ENCODE data around the gene SUMF1.
A peak's percentile ranks its signal among the peaks of the same experiment; 100 is the strongest.

SUMF1 gene

DNA sequence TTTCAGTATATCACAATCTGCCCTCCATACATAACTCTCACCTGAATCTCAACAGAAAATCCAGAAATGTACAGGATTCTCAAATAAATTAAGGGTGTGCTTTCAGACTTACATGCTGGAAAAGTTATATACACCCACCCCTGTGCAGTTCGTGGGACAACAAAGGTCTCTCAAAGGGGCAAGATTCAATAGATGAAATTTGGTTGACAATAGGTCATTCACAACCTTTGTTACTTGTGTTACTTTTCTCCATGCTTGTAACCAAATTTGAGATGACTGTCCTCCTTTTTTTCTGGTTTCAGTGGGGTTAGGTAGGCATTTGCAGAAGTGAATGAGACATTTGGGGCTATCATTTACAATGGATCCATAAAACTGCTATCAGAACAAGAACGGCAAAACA lies 91.2 kb downstream of the SUMF1 start:
- no peak for DNase-seq

DNA sequence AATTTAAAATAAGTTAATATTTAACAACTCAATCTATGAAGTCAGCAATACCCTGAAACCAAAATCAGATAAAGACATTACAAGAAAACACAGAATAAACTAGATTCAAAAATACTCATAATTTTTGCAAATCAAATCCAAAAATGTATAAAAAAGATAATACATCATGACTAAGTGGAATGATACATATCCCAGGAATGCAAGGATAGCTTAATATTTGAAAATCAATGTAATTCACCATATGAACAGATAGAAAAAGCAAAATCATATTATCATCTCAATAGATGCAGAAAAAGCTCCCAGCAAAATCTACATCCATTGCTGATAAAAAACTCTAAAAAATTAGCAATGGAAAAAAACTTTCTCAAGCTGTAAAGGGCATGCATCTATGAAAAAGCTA lies 93.4 kb downstream of the SUMF1 start:
- DNase-seq: no peak

DNA sequence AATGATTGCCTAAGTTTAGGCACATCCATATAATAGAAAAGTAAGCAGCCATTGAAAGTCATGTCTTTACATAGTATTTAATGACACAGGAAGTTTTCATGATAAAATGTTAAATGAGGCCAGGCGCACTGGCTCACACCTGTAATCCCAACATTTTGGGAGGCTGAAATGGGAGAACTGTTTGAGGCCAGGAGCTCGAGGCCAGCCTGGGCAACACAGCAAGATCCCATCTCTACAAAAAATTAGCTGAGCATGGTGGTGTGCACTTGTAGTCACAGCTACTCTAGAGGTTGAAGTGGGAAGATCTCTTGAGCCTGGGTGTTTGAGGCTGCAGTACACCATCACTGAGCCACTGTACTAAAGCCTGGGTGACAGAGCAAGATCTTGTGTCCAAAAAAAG lies 104.5 kb downstream of the SUMF1 start:
- no peak for DNase-seq

DNA sequence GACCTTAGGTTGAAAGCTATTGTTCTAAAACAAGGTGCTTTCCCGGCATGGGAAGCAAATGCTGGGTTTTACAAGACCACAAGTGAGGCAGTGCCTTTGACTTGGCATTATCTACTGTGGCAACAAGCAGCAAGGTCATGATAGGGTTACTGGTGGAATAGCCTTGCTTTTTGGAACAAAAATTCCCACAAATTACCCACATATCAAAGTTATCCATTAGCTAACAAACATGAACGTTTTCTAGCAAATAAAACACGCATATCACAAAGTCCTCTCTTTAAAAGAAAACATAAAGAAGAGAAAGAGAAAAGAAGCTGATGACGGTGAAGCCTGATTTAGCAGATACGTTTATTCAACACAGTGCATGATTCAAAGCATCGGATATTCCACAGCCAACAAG lies 106.3 kb downstream of the SUMF1 start:
- DNase-seq: no peak

DNA sequence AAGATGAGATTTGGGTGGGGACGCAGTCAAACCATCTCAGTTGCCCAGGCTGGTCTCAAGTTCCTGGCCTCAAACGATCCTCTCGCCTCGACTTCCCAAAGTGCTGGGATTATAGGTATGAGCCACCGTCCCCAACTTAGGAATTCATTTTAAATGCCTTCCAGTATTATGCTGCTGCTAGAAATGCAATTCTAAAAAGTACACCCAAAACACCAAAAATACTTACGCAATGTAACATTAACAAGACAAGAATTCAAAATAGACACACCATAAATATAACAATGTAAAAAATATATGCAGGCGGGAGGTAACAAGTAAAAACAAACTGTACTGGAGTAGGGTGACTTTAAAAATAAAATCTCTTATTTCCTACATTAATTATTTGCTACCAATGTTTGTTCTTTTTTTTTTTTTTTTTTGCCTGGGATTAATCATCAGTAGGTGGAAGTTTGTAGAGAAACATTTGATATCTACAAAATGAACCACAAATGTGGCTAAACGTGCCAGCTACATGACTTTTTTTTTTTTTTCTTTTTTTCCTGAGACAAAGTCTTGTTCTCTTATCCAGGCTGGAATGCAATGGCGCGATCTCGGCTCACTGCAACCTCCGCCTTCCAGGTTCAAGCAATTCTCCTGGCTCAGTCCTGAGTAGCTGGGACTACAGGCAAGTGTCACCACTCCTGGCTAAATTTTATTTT lies 107.1 kb downstream of the SUMF1 start:
- DNase-seq: no peak

DNA sequence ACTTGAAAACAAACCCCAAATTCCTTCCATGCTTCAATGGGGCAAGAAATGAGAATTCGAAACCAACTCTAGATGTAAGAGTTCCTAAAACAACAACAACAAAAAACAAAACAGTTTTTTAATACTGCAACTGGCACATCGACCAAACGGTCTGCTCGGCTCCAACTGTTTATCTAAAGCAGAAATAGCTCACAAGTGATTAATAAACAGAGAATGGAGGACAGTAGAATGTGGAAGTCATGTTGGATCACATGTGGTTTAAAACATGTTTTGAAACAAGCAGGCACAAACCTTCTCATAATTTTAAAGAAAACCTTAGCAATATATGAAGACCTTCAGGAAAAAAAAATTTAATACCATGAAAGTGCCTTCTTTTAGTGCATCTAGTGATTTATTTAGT lies 108.8 kb downstream of the SUMF1 start:
- no peak for DNase-seq

DNA sequence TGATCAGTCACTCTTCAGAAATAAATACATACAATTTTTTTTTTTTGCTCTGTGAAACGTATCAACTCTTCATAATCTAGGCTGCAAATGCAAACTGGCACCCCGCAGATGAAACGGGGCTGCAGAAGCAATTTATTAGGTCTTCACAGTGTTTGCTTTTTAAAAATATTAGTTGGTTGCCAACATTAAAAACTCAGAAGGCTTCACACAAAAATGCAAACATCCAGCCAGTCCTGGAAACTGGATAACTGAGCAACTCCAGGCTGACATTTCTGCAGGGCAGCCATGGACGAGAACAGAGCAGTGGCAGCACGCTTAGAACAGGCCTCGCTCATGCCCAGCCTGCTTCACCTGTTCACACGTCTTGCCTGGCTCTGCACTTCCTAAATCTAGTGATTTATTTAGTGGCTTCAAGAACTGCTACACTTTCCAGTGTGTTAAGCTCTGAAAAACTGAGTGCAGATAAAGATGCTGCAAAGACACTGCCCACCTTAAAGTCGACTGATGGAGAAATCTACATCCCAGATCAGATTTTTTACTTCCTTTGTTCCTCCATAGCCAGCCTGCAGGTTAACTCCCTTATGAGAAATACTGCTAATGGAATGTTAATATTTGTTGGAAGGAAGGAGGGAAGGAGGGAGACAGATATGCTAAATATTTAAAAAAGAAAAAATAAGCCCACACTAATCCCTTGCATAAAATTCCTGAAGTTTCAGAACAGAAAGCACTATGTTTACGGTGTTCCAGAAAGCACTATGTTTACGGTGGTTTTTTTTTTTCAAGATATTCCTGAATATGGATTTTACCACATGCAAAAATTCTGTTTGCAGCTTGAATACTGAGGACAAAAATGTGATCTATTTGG lies 110.3 kb downstream of the SUMF1 start:
- no peak for DNase-seq

DNA sequence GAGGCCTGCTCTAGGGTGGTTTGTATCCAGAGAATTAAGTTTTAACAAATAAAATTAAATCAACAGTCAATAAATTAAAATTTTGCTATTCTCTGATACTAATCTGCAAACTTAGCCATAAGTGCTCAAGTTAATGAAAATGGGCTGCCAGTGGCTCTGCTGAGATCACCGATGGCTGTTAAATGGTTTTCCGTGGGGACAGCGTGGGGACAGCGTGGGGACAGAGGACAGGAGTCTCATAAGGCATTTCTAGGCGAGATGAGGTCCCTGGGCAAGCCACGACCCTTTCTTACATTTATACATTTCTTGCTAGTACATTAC lies 110.9 kb downstream of the SUMF1 start:
- no peak for DNase-seq

DNA sequence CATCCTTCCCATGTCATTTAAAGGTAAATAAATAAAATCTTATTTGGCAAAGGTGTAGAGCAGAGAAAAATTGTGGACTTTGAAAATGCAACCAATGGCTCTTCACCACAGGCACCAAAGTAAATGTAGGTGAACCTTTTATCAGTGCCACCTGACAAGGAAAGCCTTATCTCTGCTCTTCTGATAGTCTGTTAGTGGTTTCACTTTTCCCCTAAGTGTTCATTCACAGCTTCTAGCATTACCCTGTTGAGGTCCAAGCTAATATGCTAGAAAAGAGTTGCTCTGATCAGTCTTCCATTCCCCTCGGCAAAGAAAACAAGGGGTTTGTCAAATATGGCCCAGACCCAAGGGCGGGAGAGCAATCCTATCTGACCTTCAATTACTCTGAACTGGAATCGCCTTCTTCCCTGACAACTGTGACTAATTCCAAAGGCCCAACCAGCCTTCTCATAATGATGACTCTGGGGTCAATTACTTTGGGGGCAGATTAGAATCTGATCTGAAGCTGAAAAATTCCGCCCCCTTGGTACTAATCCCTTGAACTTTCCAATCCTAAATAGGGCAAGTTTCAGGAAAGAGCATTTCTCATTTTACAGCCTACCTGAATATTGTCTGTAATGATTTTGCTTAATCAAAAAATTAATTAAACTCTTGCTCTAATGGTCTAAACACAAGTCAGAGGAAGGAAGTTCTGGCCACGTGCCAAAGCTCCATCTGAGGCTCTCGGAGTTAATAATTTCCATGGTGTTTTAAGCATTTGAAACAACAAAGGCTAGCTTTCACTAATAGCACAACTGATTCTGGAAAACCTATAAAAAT lies 111.5 kb downstream of the SUMF1 start:
- DNase-seq: no peak

DNA sequence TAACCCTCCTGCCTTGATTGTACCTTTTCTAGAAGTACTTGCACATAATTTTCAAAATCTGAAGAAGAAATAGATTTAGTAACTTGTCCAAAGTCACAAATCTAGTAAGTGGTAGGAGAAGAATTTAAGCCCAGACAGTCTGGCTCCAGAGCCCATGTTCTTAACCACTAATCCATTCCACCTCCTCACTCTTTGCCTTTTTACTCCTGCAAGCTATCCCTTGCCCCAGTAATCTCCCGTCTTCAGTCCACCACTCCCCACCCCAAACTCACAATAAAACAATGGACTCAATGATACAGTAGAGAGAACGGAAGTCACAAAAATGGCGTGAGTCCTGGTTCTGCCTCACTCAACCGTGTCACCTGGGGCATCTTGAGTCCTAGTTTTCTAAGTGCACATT lies 115.2 kb downstream of the SUMF1 start:
- DNase-seq: no peak

DNA sequence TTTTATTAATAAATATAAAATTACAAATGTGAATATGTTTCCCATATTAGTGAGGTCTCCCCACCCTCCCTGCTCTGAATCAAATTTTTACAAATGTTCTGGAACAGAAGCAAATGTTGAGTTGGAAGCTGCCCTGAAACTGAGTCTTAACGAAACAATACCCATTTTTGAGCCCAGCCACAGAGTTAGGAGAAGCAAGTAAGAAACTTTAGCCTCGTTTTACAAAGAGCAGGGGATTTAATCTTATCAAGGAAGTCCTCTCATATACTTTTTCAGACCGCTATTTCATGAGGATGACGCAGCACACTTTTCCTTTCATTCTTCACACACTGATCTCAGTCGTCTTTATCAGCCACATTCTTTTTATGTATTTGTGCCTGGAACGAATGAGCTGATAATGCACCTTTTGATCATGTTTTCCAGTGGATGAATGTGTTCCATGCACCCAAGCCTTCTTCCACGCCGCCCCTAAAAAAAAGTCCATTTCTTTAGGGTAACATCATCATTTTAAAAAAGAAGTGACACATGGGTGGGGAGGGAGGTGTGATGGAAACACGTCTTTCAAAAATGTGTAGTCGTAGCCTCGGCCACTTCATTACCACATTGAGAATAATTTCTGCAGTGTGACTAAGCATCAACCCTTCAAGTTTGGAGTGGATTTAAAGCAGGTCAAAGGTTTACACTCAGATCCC lies 115.8 kb downstream of the SUMF1 start:
- DNase-seq: no peak

DNA sequence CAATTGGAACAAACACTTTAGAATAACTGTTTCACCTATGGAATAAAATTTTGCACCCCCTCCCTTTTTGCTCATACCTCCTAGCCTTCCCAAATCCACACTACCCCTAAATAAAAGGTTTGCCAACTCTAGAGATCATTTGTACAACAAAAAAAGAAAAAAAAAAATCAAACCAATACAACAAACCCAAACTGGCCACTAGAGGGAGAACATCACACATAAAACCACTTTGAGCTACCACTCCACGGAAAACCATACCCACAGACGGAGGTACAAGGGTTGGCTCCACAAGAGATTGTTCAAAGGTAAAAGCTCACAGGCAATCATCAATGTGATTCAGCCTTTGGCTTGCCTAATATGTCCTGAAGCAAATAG lies 116.3 kb downstream of the SUMF1 start:
- DNase-seq: peak; percentile 13 to 20

DNA sequence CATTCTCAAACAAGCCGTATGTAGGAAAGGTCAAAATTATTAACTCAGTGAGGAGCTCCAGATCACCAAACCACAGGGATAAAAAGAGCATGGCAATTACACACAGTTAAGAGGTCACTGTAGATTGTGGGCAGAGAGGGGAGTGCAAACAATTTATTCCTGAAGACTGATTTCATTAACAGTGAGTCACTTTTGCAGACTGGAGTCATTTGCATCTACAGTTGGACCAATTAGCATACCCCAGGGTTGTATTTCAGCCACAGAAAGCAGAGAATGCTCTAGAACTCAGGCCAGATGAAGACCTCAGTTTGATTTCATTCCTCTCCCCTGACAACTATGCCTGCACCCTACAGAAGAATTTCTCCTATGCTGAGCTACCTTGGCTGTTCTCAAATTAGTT lies 123.8 kb downstream of the SUMF1 start:
- DNase-seq: no peak

DNA sequence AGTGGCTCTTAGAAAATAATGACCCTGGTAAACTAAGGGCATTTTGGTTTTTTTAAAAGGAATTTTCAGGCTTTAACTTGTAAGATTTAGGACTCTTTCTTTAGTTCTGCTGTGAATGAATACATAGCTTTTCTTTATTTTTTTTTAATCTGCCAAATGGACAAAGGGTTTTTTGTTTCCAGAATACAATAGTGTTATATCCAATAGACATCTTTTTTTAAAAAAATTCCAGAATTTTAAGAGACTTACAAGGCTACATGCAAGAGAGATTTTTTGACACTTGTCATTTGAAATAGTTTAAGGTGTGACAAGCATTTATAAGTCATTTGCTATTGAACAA lies 125.8 kb downstream of the SUMF1 start:
- DNase-seq: no peak

DNA sequence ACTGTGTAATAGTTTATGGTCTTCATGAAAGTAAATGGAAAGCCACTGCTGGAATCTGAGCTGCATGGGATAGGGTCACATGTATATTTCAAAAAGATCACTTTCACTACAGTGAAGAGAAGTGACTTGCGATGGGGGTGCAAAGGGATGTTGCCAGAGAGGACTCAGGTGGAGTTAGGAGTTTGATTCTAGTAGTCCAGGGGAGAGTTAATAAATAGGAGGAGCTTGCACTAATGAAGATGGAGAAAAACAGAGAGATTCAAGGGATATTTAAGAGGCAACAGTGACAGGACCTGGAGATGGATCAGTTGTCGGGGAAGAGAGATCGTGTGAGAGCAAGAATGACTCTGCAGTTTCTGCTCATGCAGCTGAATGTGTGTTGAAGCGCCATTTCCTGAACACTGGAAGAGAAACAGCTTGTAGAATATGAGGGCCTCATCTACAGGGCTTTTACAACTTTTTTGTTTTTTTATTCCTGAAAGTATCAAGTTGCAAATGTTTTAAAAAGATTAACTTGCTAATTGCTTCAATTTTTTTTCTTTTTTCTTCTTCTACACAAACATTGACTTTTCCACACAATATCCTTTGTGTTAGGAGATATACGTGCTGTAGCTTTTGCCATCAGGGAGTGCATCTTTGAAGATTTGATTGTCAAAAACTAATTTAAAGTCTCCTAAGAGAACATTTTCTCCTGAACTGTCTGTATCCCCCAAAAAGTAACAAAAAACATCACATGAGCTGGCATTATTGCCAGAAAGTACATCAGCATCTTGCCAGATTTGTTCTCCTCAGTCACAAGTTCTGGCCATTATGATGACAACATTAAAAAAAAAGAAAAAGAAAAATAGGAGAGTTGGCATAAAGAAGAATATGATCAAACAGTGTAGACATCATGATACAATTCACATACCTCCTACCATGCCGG lies 126.4 kb downstream of the SUMF1 start:
- DNase-seq: no peak

DNA sequence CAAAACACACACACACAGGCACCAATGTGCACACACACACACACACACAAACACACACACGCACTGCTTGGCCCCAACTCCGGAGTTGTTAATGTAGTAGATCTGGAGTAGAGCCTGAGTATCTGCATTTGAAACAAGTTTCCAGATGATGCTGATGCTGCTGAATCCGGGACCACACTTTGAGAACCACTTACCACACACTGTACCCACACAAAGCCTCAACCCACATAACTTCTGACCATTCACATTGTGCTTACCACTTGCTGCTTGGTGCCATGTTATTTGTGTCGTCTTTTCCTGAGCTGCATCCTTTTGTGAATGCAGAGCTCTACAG lies 127.0 kb downstream of the SUMF1 start:
- DNase-seq: no peak

DNA sequence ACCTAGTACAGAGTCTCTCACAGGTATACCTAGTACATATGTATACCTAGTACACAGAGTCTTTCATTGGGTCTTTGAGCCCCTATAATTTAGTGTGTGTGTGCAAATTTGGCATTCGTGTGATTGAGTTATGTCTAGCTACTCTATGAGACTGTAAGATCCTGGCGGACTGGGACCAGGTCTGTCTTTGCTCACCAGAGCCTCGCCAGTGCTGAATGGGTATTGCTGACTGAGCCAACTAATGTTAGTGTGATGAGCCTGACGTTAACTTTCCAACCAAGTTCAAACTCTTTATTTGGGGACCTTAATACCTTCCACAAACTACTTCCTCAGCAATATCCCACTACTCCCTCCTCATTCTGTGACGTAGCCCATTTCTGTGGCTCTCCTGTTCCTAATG lies 128.3 kb downstream of the SUMF1 start:
- no peak for DNase-seq

DNA sequence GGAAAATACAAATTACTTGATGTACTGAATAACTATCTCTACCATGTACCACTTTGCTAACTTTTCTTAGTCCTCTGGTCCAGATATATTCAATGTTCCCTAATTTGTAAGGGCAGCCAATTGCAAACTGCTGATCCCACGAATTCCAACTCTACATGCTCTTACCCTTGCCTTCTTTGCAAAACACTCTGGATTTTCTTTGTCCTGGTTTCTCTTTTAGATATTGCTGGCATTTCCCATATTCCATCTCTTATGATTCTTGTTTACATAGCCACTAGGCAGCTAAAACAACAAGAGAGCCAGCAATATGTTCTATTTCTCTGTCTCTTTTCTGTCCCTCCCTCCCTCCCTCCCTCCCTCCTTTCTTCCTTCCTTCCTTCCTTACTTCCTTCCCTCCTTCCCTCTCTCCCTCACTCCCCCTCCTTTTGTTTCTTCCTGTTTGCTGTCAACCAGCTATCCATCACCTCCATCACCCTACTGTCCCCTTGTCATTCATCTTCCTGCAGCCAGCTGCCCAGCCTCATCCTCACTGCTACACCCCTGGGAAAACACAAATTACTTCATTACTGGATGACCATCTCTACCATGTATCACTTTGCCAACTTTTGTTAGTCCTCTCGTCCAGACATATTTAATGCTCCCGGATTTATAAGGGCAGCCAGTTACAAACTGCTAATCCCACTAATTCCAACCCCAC lies 130.1 kb downstream of the SUMF1 start:
- DNase-seq: no peak

DNA sequence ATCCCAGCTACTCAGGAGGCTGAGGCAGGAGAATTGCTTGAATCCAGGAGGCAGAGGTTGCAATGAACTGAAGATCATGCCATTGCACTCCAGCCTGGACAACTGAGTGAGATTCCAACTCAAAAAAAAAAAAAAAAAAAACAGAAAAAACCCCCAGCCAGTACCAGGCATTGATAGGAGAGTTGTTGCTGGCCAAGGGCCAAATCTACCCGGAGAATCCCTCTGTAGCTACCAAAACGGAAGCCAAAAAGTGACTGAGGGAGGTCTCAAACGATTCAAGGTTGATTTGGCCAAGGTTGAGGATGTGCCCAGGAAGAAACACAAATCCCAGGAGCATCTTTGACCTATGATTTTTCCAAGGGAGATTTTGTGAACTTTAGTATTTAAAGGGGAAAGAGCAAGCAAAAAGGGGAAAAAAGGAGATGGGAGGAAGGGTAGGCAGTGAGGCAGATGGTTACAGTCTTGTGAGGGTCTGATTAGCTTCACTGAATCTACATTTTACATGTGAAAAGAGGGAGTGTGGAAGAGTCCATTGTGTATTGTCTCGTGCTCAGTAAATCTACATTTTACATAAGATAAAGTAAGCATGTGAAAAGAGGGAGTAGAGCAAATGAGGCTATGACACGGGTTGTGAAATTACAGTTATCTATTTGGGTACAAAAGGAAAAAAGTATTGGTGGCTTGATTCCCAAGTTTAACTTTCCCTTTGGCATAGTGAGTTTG lies 131.1 kb downstream of the SUMF1 start:
- DNase-seq: no peak

DNA sequence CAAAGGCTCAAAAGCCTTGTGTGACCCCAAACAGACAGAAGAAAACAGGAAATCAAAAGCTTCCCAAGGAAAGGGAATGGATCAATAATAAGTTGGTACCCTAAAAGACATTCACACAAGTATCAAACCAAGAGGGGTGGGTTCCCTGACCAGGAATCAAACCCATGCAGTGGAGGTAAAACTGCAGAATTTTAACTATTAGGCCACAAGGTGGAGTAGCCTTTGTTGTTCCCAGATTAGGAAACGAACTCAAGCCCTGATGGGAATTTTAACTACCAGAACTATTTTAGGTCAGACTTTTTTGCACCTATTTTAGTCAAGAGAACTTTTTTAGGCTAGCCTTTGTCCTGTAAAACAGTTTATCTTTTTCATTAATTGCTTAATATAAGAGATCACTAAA lies 132.5 kb downstream of the SUMF1 start:
- DNase-seq: no peak

DNA sequence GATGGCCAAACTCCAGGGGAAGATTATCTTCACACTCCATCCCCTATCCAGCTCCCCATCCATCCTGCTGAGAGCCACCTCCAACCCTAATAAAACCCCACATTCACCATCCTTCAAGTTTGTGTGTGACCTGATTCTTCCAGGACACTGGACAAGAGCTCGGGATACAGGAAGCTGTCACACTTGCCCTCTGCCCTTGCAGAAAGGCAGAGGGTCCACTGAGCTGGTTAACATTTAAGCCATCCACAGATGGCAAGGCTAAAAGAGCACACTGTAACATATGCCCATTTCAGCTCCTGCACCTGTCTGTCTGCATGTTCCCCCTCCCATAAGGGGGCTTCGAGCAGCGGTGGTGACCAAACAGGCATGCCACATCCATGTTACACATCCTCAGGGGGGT lies 134.1 kb downstream of the SUMF1 start:
- no peak for DNase-seq

Measured in NCI-H2081 (cell line).